Measurements from ENCODE around the gene ITIH4.

ITIH4 gene

DNA sequence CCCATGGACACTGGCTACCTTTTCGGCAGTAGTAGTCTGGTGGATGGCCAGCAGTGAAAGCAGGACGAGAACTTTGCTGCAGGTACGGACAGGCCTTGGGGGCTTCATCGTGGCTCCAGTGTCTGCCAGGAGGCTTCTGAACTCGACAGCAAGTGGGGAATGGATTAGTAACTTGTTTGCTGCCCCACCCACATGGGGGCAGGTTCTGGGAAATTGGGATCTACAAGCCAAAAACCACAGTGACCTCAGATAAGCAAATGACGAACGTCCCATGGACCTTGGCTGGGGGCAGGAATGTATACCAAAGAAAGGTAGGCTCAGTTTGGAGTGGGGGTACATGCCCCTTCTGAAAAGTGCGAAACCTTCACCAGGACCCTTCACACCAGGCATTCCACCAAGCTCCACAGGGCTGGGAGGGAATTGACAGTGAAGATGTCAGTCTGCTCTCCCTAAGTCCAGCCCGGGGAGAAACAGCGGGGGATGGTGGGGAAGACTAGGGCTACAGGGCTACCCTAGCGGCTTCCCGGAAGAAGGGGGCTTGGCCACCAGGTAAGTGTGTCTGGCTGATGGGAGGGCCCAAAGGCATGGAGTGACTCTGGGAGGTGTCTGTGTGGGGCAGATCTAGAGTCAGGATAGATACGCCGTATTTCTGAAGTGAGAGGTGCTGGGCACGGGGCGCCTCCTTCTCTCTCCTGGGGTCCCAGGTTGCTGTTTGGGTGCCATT, at the start of gene ITIH4:
TSS of gene ITIH4 (minus strand) at position 138 of the 724 bp plus-strand sequence. CDS start at position 108, 30 bp downstream.
- no peak for DNase-seq (ENCODE audit: low read depth in 3 of 3, low spot score in 1 of 3)

GRCh38 chr3:52880047-52880446, 49.6 kb upstream of the ITIH4 start:
- DNase-seq (ENCODE audit: low read depth in 3 of 3, low spot score in 1 of 3) = no peak

DNA sequence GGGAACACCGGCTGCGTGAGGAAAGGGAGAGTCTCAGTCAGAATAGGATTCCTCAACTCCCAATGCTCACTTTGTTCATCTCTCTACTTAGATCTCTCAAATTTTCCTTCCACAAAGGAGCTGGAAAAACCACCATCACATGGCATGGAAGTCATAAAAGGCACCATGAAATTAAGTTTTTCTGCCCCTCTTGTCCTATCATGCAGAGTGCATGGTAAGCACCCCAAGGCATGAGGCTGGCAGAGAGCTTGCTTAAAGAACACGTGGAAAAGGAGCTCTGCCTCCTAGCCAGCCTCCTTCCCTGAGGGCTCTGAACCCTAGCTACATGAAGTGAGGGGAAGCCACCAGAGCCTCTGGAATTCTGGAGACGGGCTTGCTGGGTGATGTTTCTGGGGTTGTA, 49.1 kb upstream of the ITIH4 start:
- no peak for DNase-seq (ENCODE audit: low read depth in 3 of 3, low spot score in 1 of 3)

GRCh38 chr3:52879090-52879489, 48.6 kb upstream of the ITIH4 start:
- DNase-seq (ENCODE audit: low read depth in 3 of 3, low spot score in 1 of 3) = no peak

DNA sequence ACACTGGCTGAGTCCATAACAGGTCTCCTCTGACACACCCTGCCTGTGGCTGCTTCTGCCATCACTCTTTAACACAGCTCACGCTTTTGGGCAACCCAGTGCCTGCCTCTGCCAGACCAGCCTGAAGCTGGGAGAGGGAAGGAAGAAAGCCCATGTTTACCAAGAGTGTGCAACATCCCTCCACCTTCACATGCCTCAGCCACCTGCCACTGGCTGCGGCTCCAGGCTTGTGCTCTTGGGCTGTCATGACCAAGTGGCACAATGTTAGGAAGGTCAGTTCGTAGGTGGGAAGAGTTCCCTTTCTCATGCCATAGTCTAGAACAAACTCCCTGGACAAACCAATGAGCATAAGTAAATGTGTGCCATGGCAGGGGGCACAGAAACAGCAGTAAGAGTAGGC, 46.6 kb upstream of the ITIH4 start:
- DNase-seq (ENCODE audit: low read depth in 3 of 3, low spot score in 1 of 3) = no peak

DNA sequence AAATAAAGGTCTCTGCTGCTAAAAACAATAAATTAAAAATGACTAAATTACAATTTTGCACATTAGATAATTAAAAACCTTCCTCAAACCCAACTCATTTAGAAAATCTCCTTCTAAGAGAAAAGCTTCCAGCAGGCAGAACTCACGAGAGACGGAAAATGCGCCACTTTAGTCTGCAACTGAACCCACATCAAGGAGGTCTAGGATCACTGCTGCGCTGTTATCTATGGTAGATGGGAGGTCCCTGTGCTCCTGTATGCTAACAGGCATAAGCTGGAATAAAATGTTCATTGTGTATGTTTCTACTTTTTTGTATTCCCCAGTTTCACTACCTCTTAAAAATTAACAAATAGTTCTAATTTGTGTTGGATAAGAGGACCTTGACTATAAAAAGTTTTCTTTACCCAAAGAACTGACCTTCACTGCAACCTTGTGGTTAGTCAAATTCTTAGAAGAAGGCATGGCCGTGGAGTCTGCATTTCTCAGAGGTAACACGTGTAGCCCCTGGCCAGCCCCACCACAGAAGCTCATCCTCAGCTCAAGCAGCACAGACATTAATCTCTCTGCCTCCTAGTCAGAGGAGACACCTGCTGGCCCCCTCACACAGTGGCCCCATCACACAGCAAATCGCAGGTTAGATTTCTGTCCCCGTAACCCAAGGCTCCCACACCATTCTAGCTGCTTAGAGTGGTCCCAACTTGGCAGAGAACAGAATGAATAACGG, 44.6 kb upstream of the ITIH4 start:
- no peak for DNase-seq (ENCODE audit: low read depth in 3 of 3, low spot score in 1 of 3)

DNA sequence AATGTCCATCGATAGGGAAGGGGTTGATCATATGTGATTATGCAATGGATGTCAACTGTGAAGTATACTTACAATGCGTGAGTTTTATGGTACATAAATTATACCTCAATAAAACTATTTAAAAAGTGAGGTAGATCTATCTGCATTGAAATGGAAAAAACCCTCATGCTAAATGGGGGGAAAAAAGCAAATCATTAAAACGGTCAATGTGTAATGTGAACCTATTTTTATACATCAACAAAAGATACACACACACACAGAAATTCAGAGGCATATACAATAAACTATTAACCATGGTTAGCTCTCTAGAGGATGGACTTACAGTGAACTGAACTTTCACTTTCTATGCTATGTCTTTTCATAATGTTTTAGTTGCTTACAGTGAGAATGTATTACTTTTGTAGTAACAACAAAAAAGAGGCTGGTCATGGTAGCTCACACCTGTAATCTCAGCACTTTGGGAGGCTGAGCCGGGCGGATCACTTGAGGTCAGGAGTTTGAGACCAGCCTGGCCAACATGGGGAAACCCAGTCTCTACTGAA, 43.8 kb upstream of the ITIH4 start:
- no peak for DNase-seq (ENCODE audit: low read depth in 3 of 3, low spot score in 1 of 3)

GRCh38 chr3:52873433-52874159, 43.1 kb upstream of the ITIH4 start:
- DNase-seq (ENCODE audit: low read depth in 3 of 3, low spot score in 1 of 3) = no peak

GRCh38 chr3:52872245-52872644, 41.8 kb upstream of the ITIH4 start:
- no peak for DNase-seq (ENCODE audit: low read depth in 3 of 3, low spot score in 1 of 3)

GRCh38 chr3:52871761-52872160, 41.3 kb upstream of the ITIH4 start:
- no peak for DNase-seq (ENCODE audit: low read depth in 3 of 3, low spot score in 1 of 3)

DNA sequence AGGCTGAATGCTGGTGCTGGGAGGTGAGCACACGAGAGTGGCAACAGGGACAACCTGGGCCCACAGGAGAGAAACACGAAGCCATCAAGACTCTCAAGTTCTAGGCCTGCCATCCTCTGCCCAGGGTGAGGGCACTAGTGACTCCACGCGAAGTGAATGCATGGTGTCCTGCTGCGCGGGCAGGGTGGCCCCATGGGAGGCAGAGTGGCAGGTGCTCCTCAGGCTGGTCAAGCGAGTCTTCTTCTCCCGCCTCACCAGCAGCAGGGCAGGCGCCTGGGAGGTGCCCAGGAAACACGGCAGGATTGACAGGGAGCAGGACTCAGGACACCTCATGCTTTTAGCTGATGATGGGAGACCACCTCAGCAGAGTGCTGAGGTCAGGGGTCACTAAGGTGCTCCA, 40.0 kb upstream of the ITIH4 start:
- DNase-seq (ENCODE audit: low read depth in 3 of 3, low spot score in 1 of 3) = no peak

DNA sequence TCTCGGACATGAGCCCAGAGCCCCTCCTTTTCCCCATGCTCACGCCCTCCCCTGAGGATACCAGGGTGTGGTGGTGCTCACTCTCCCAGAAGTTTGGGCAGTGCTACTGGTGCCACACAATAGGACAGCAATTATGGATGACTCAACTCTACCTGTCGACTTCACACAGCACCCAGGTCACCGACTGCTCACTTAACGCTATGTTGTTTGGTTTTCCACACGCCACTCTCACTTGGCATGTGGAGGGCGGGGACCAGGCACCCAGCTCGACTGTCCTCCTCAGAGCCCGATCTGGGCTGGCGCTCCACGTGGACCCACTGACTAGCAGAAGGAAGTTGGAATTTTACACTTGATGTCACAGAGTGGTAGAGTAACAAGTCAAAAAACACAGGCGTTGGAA, 36.0 kb upstream of the ITIH4 start:
- no peak for DNase-seq (ENCODE audit: low read depth in 3 of 3, low spot score in 1 of 3)

- DNase-seq (ENCODE audit: low read depth in 3 of 3, low spot score in 1 of 3) = no peak
Measured at GRCh38 chr3:52865994-52866393, 35.5 kb upstream of the ITIH4 start.

GRCh38 chr3:52860424-52860768, 29.9 kb upstream of the ITIH4 start:
- no peak for DNase-seq (ENCODE audit: low read depth in 3 of 3, low spot score in 1 of 3)

GRCh38 chr3:52859686-52860423, 29.4 kb upstream of the ITIH4 start:
- DNase-seq (ENCODE audit: low read depth in 3 of 3, low spot score in 1 of 3) = no peak

DNA sequence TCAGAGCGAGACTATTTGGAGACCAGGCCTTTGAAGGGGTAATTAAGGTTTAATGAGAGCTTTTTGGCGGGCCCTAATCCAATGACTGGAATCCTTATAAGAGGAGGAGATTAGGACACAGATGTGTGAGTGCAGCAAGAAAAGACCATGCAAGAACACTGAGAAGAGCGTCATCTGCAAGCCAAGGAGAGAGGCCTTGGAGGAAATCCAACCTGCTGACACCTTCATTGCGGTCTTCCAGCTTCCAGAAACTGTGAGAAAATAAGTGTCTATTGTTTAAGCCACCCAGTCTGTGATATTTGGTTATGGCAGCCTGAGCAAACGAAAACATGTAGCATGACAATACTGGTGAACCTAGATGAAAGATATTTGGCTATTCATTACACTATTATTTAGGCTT, 27.4 kb upstream of the ITIH4 start:
- no peak for DNase-seq (ENCODE audit: low read depth in 3 of 3, low spot score in 1 of 3)

- no peak for DNase-seq (ENCODE audit: low read depth in 3 of 3, low spot score in 1 of 3)
Measured at GRCh38 chr3:52857133-52857532, 26.7 kb upstream of the ITIH4 start.

GRCh38 chr3:52856666-52857065, 26.2 kb upstream of the ITIH4 start:
- DNase-seq (ENCODE audit: low read depth in 3 of 3, low spot score in 1 of 3) = no peak

- no peak for DNase-seq (ENCODE audit: low read depth in 3 of 3, low spot score in 1 of 3)
Measured at GRCh38 chr3:52854013-52854412, 23.5 kb upstream of the ITIH4 start.

DNA sequence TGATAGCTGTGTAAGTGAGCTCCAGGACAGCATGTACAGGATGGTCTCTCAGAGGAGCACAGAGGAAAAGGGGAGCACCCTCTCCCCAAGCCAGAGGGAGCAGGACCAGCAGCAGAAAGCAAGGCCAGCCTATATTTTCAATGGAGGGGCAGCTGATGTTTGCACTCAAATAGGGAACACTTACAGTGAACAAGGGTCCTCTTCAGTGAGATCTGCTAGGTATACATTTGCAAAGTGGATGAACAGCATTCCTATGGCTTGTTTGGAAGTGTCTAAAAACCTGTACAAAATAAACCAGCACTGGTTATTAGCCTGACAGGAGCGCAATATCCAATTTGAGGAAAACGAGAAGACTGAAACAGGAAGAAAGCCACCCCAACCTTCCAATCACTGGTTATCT, 21.9 kb upstream of the ITIH4 start:
- DNase-seq (ENCODE audit: low read depth in 3 of 3, low spot score in 1 of 3) = no peak

DNA sequence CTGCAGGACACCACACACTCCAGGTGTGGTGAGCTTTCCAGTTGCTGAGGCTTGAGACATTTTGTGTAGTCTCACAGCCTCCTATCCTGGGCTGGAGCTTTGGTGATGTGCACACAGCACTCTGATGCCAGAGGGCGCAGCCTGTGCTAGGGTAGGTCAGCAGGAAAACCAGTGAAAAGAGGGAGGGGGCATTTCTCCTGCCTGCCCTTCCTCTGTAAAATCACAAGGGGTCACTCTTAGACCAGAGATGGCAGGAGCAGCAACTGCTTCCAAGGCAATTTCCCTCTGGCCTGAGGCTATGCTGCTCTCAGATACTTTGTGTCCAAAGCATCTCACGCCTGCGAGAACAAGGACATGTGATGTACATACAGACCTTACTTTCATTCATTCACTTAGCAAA, 20.9 kb upstream of the ITIH4 start:
- no peak for DNase-seq (ENCODE audit: low read depth in 3 of 3, low spot score in 1 of 3)

All from stimulated activated CD4-positive, alpha-beta T cell treated with anti-CD3 and anti-CD28 coated beads, TNF-alpha, amount 100 ng/mL, for 1 hour (primary cell).